GM23338 (cell line): ENCODE results near the gene TRPM3. TPM values are rescaled to one million over a fixed set of nuclear protein-coding genes. Genes with fewer than 3 reads are reported as not detected.

Source experiments
- ATAC-seq: fragments of 200-7000 bp; cut with Tn5 transposase; 3 replicates; pipeline ENCODE4 v1.9.1; 2020
- DNase-seq: peaks from one replicate; pipeline ENCODE4 v3.0.0-alpha.2; 2015; ENCODE audit warnings: low spot score
- H2AFZ ChIP-seq: fragments of 200-600 bp; sonication (generic); 2 replicates; pipeline ENCODE4 v1.8.0; 2016; ENCODE audit warnings: antibody characterized with exemption, mild to moderate bottlenecking, moderate library complexity
- H3F3A ChIP-seq: fragments of 200-600 bp; sonication (generic); replicated peaks from 2 replicates; pipeline ENCODE4 v1.8.0; 2017; ENCODE audit warnings: antibody characterized with exemption, mixed run types, low read depth
- H3K27ac ChIP-seq: fragments of 200-600 bp; sonication (generic); 2 replicates; pipeline ENCODE4 v1.6.1; 2016; ENCODE audit warnings: low read depth
- H3K27me3 ChIP-seq: fragments of 200-600 bp; sonication (generic); 2 replicates; pipeline ENCODE4 v1.8.0; 2016; ENCODE audit warnings: mild to moderate bottlenecking, mixed run types, moderate library complexity; ENCODE audit not compliant: insufficient read depth
- H3K36me3 ChIP-seq: fragments of 200-600 bp; sonication (generic); 2 replicates; pipeline ENCODE4 v1.8.0; 2016; ENCODE audit warnings: mild to moderate bottlenecking; ENCODE audit not compliant: insufficient read depth
- H3K4me1 ChIP-seq: fragments of 200-600 bp; sonication (generic); 2 replicates; pipeline ENCODE4 v1.8.0; 2016; ENCODE audit warnings: mild to moderate bottlenecking, moderate library complexity; ENCODE audit not compliant: insufficient read depth
- H3K4me2 ChIP-seq: fragments of 200-600 bp; sonication (generic); 2 replicates; pipeline ENCODE4 v1.7.1; 2017; ENCODE audit warnings: mixed run types
- H3K4me3 ChIP-seq: fragments of 200-600 bp; sonication (generic); 2 replicates; pipeline ENCODE4 v1.6.1; 2016; ENCODE audit warnings: mixed run types
- H3K79me2 ChIP-seq: fragments of 200-600 bp; sonication (generic); replicated peaks from 2 replicates; pipeline ENCODE4 v1.8.0; 2017; ENCODE audit warnings: mild to moderate bottlenecking; ENCODE audit not compliant: insufficient read depth
- H3K9me2 ChIP-seq: fragments of 200-600 bp; sonication (generic); 2 replicates; pipeline ENCODE4 v1.8.0; 2017; ENCODE audit not compliant: insufficient read depth
- H4K20me1 ChIP-seq: fragments of 200-600 bp; sonication (generic); replicated peaks from 2 replicates; pipeline ENCODE4 v1.8.0; 2017; ENCODE audit warnings: mild to moderate bottlenecking; ENCODE audit not compliant: insufficient read depth
- H3K27ac Mint-ChIP-seq: 2 replicates; pipeline ENCODE4 v1.8.0; 2020; ENCODE audit warnings: inconsistent platforms, mild to moderate bottlenecking, moderate library complexity, mixed read lengths
- H3K27me3 Mint-ChIP-seq: 3 replicates; pipeline ENCODE4 v1.8.0; 2022; ENCODE audit warnings: low read depth, mild to moderate bottlenecking, moderate library complexity, mixed read lengths, inconsistent platforms; ENCODE audit not compliant: insufficient read depth, poor library complexity
- H3K36me3 Mint-ChIP-seq: 3 replicates; pipeline ENCODE4 v1.8.0; 2021; ENCODE audit warnings: low read depth, mild to moderate bottlenecking, inconsistent platforms, moderate library complexity, mixed read lengths
- H3K4me1 Mint-ChIP-seq: 3 replicates; pipeline ENCODE4 v1.8.0; 2020; ENCODE audit warnings: mild to moderate bottlenecking, inconsistent platforms, mixed read lengths
- H3K4me3 Mint-ChIP-seq: 3 replicates; pipeline ENCODE4 v1.8.0; 2021; ENCODE audit warnings: moderate library complexity, mild to moderate bottlenecking, inconsistent platforms, mixed read lengths
- H3K9me3 Mint-ChIP-seq: 3 replicates; pipeline ENCODE4 v1.8.0; 2020; ENCODE audit warnings: moderate library complexity, mild to moderate bottlenecking, inconsistent platforms, mixed read lengths
- CREB1 ChIP-seq: fragments of 250-450 bp; sonication (Bioruptor Pico); IDR thresholded peaks from 2 replicates; pipeline ENCODE4 v1.5.0; 2020; ENCODE audit warnings: low read depth, mild to moderate bottlenecking, moderate library complexity
- EZH2phosphoT487 ChIP-seq: fragments of 200-600 bp; sonication (generic); IDR thresholded peaks from one replicate; pipeline ENCODE4 v1.8.1; 2018; ENCODE audit warnings: antibody characterized with exemption; ENCODE audit not compliant: unreplicated experiment
- JUNB ChIP-seq: IDR thresholded peaks from one replicate; pipeline ENCODE4 v1.6.1; 2016; ENCODE audit warnings: antibody characterized with exemption; ENCODE audit not compliant: unreplicated experiment
- NANOG ChIP-seq: IDR thresholded peaks from 2 replicates; pipeline ENCODE4 v1.6.1; 2016; ENCODE audit warnings: antibody characterized with exemption, borderline replicate concordance
- POLR2AphosphoS5 ChIP-seq: IDR thresholded peaks from 2 replicates; pipeline ENCODE4 v1.6.1; 2016; ENCODE audit warnings: antibody characterized with exemption, low read depth
- REST ChIP-seq: IDR thresholded peaks from one replicate; pipeline ENCODE4 v1.6.1; 2018; ENCODE audit warnings: antibody characterized with exemption; ENCODE audit not compliant: unreplicated experiment
- STAT1 ChIP-seq: IDR thresholded peaks from one replicate; pipeline ENCODE4 v1.6.1; 2016; ENCODE audit warnings: antibody characterized with exemption; ENCODE audit not compliant: unreplicated experiment
- ZNF462 ChIP-seq: fragments of 250-450 bp; sonication (Bioruptor Pico); IDR thresholded peaks from 2 replicates; pipeline ENCODE4 v1.5.0; 2020; ENCODE audit warnings: mild to moderate bottlenecking, moderate library complexity
- polyA plus RNA-seq: library from polyadenylated mRNA; unstranded; fragments of >200 nt; fragmentation: Nextera tagmentation; extraction: Ambion mirVana; gene quantifications from 2 replicates; pipeline ENCODE4 v1.2.1, GENCODE V29; 2016
- total RNA-seq: library from RNA; depleted of rRNA; stranded (reverse); fragments of >200 nt; shearing (Covaris generic); gene quantifications from 2 replicates; pipeline ENCODE4 v1.2.3, GENCODE V29; 2014

Gene TRPM3
- total and polyA plus RNA-seq, 2 experiments from 2014 or later, result 2.8 to 8.2 TPM

GRCh38 chr9:70607329-70607728 lies 514.1 kb downstream of the TRPM3 start:
- H3K27ac Mint-ChIP-seq, result no peak overlapping the region
- no peaks in the 10 kb centered on the region for H3K36me3 Mint-ChIP-seq
- Histone ChIP-seq H3K4me3 (no peak overlapping the region), H4K20me1 (no peaks in the 10 kb centered on the region), H3K27ac (no peak overlapping the region), H3F3A (0 out of 2 replicates have a peak, but pooled peaks cover 4% of the 10 kb centered on the region), H3K9me2 (no peaks in the 10 kb centered on the region), H3K4me1 (0 out of 2 replicates have a peak, but pooled peaks cover 4% of the 10 kb centered on the region), H3K79me2 (no peaks in the 10 kb centered on the region), H3K27me3 (no peaks in the 10 kb centered on the region), H2AFZ (peak overlapping the region; percentile 18; the same call in 1 of the 2 replicates), H3K36me3 (no peaks in the 10 kb centered on the region; the same call in 1 of the 2 replicates), H3K4me2 (no peak overlapping the region)
- DNase-seq (no peak), ATAC-seq (no peak)
- H3K4me3 Mint-ChIP-seq, result no peak overlapping the region
- H3K4me1 Mint-ChIP-seq, result peaks cover 11% of the 10 kb centered on the region
- TF ChIP-seq REST (no peak), POLR2AphosphoS5 (no peak)
- H3K27me3 Mint-ChIP-seq, result no peaks in the 10 kb centered on the region
- H3K9me3 Mint-ChIP-seq, result no peaks in the 10 kb centered on the region

GRCh38 chr9:70603020-70603411 lies 518.4 kb downstream of the TRPM3 start:
- Histone ChIP-seq H3K36me3 (no peaks in the 10 kb centered on the region; the same call in 1 of the 2 replicates), H3K27me3 (no peaks in the 10 kb centered on the region), H3K4me1 (peaks cover 4% of the 10 kb centered on the region; the same call in 1 of the 2 replicates), H2AFZ (no peak overlapping the region), H3K79me2 (no peaks in the 10 kb centered on the region), H3K4me2 (no peak overlapping the region), H3K9me2 (no peaks in the 10 kb centered on the region), H3K27ac (peak overlapping the region; percentile 57; the same call in 1 of the 2 replicates), H3F3A (0 out of 2 replicates have a peak, but pooled peaks cover 4% of the 10 kb centered on the region), H4K20me1 (no peaks in the 10 kb centered on the region), H3K4me3 (no peak overlapping the region)
- Mint-ChIP-seq H3K27ac (no peak overlapping the region; the same call in none of the 2 replicates), H3K4me1 (peaks cover 20% of the 10 kb centered on the region), H3K27me3 (peaks cover 2% of the 10 kb centered on the region), H3K9me3 (no peaks in the 10 kb centered on the region), H3K4me3 (no peak overlapping the region), H3K36me3 (no peaks in the 10 kb centered on the region)
- no peak for ATAC-seq
- DNase-seq, result peak; percentile 29
- TF ChIP-seq POLR2AphosphoS5, result no peak
- no peak for TF ChIP-seq ZNF462 (CRISPR knock-in tag)
- no peak for TF ChIP-seq CREB1 (CRISPR knock-in tag)
- no peak for TF ChIP-seq JUNB
- TF ChIP-seq NANOG, result no peak
- TF ChIP-seq STAT1, result no peak
- no peak for TF ChIP-seq EZH2phosphoT487
